ENCODE results near the gene HHIPL1.
"Not testable (repeated sequence)": the region's sequence is repeated elsewhere in the genome, so short reads cannot be mapped to it uniquely, and the experiment has no call there.

HHIPL1 gene

GRCh38 chr14:99635116-99635515 lies 9.8 kb upstream of the HHIPL1 start:
- DNase-seq (ENCODE audit: low spot score), result no peak

GRCh38 chr14:99636487-99636886 lies 8.4 kb upstream of the HHIPL1 start:
- DNase-seq (ENCODE audit: low spot score), result no peak

GRCh38 chr14:99637624-99638023 lies 7.3 kb upstream of the HHIPL1 start:
- no peak for DNase-seq (ENCODE audit: low spot score)

- not testable (repeated sequence) for DNase-seq (ENCODE audit: low spot score)
Measured at GRCh38 chr14:99642771-99643170, 2.2 kb upstream of the HHIPL1 start.

- DNase-seq (ENCODE audit: low spot score), result no peak
Measured at GRCh38 chr14:99643343-99643742, 1.6 kb upstream of the HHIPL1 start.

- DNase-seq (ENCODE audit: low spot score), result no peak
Measured at GRCh38 chr14:99644035-99644587, 818 bp upstream of the HHIPL1 start.

- no peak for DNase-seq (ENCODE audit: low spot score)
Measured at GRCh38 chr14:99645545-99646505, 896 bp downstream of the HHIPL1 start.

GRCh38 chr14:99647411-99647810 lies 2.5 kb downstream of the HHIPL1 start:
- DNase-seq (ENCODE audit: low spot score), result no peak

- DNase-seq (ENCODE audit: low spot score), result no peak
Measured at GRCh38 chr14:99648027-99648784, 3.3 kb downstream of the HHIPL1 start.

- no peak for DNase-seq (ENCODE audit: low spot score)
Measured at GRCh38 chr14:99649219-99649618, 4.3 kb downstream of the HHIPL1 start.

GRCh38 chr14:99649643-99650042 lies 4.7 kb downstream of the HHIPL1 start:
- no peak for DNase-seq (ENCODE audit: low spot score)

- DNase-seq (ENCODE audit: low spot score), result no peak
Measured at GRCh38 chr14:99650189-99650588, 5.3 kb downstream of the HHIPL1 start.

- no peak for DNase-seq (ENCODE audit: low spot score)
Measured at GRCh38 chr14:99651953-99652746, 7.2 kb downstream of the HHIPL1 start.

- DNase-seq (ENCODE audit: low spot score), result no peak
Measured at GRCh38 chr14:99654235-99654985, 9.5 kb downstream of the HHIPL1 start.

- no peak for DNase-seq (ENCODE audit: low spot score)
Measured at GRCh38 chr14:99655521-99655920, 10.6 kb downstream of the HHIPL1 start.

GRCh38 chr14:99656171-99656570 lies 11.2 kb downstream of the HHIPL1 start:
- no peak for DNase-seq (ENCODE audit: low spot score)

GRCh38 chr14:99657645-99658155 lies 12.8 kb downstream of the HHIPL1 start:
- no peak for DNase-seq (ENCODE audit: low spot score)

- no peak for DNase-seq (ENCODE audit: low spot score)
Measured at GRCh38 chr14:99658218-99658845, 13.4 kb downstream of the HHIPL1 start.

- no peak for DNase-seq (ENCODE audit: low spot score)
Measured at GRCh38 chr14:99659333-99659741, 14.4 kb downstream of the HHIPL1 start.

- DNase-seq (ENCODE audit: low spot score), result no peak
Measured at GRCh38 chr14:99660006-99660566, 15.2 kb downstream of the HHIPL1 start.
